GM12891 (cell line): Measurements from ENCODE around the gene ATP1B3.

ENCODE experiments used
- PAX5 ChIP-seq: IDR thresholded peaks from 2 replicates; pipeline ENCODE4 v1.6.1; 2011; ENCODE audit warnings: low read length, moderate library complexity, mild to moderate bottlenecking; ENCODE audit not compliant: insufficient read depth, severe bottlenecking
- POLR2A ChIP-seq: IDR thresholded peaks from 2 replicates; pipeline ENCODE4 v1.6.1; 2011; ENCODE audit warnings: low read depth, low read length, control low read depth
- POLR2AphosphoS5 ChIP-seq: IDR thresholded peaks from 2 replicates; pipeline ENCODE4 v1.6.1; 2011; ENCODE audit warnings: low read depth, low read length, control low read depth
- POU2F2 ChIP-seq: IDR thresholded peaks from 2 replicates; pipeline ENCODE4 v1.6.1; 2011; ENCODE audit warnings: low read depth, mild to moderate bottlenecking, control low read depth, low read length, moderate library complexity
- SPI1 ChIP-seq: IDR thresholded peaks from 2 replicates; pipeline ENCODE4 v1.6.1; 2011; ENCODE audit warnings: low read depth, low read length, control low read depth
- TAF1 ChIP-seq: IDR thresholded peaks from 2 replicates; pipeline ENCODE4 v1.6.1; 2011; ENCODE audit warnings: low read depth, low read length, control low read depth

DNA sequence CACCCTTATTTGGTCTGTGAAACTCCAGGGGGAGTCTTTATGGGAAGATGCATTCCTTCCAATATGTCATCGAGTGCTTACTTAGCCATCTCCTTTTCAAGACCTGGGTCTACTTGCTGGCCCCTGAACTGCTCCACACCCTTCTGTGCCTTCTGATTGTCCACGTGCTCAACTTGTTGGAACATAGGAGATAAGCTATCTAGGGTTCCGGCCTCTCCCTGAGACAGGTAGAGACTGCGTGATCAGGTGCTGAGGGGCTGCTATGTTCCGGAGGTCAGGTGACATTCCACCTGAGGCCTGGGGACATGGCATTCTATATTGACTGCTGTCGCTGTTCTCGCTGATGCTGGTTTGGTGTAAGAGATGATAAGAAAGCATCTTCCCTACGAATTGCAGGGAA is 65.6 kb downstream of the ATP1B3 start:
- no peak for TF ChIP-seq POLR2AphosphoS5
- no peak for TF ChIP-seq POLR2A
- TF ChIP-seq TAF1: no peak
- TF ChIP-seq SPI1: no peak
- no peak for TF ChIP-seq PAX5
- no peak for TF ChIP-seq POU2F2
